Endodermal cell (in vitro differentiated cells): ENCODE results near the gene KLRK1. TPM values are rescaled to one million over a fixed set of nuclear protein-coding genes. Genes with fewer than 3 reads are reported as not detected.
"Not testable (repeated sequence)": the region's sequence is repeated elsewhere in the genome, so short reads cannot be mapped to it uniquely, and the experiment has no call there.

Experiments
- DNase-seq: peaks from one replicate; pipeline ENCODE4 v3.0.0-alpha.2; 2017
- H3K27ac ChIP-seq: 2 replicates; pipeline ENCODE4 v1.5.1; 2013; ENCODE audit warnings: mild to moderate bottlenecking, low read depth, low read length, moderate library complexity
- H3K27me3 ChIP-seq: 2 replicates; pipeline ENCODE4 v1.6.1; 2013; ENCODE audit warnings: mild to moderate bottlenecking, low read length, moderate library complexity; ENCODE audit not compliant: insufficient read depth, control insufficient read depth, poor library complexity, severe bottlenecking
- H3K36me3 ChIP-seq: 2 replicates; pipeline ENCODE4 v1.7.0; 2013; ENCODE audit warnings: mild to moderate bottlenecking, low read length, moderate library complexity; ENCODE audit not compliant: control insufficient read depth, insufficient read depth
- H3K4me1 ChIP-seq: one replicate; pipeline ENCODE4 v1.7.0; 2013; ENCODE audit warnings: low read length; ENCODE audit not compliant: control insufficient read depth, insufficient read depth
- H3K4me3 ChIP-seq: 2 replicates; pipeline ENCODE4 v1.5.1; 2013; ENCODE audit warnings: mild to moderate bottlenecking, low read length, moderate library complexity
- H3K9ac ChIP-seq: 2 replicates; pipeline ENCODE4 v1.6.1; 2013; ENCODE audit warnings: mild to moderate bottlenecking, low read length, moderate library complexity; ENCODE audit not compliant: poor library complexity, severe bottlenecking; ENCODE audit errors: extremely low read depth
- H3K9me3 ChIP-seq: 2 replicates; pipeline ENCODE4 v1.6.1; 2013; ENCODE audit warnings: mild to moderate bottlenecking, low read length, moderate library complexity; ENCODE audit not compliant: control insufficient read depth
- H3K27ac Mint-ChIP-seq: 2 replicates; pipeline ENCODE4 v1.8.0; 2020; ENCODE audit warnings: mixed read lengths
- H3K27me3 Mint-ChIP-seq: 2 replicates; pipeline ENCODE4 v1.8.0; 2021; ENCODE audit warnings: mild to moderate bottlenecking, mixed read lengths; ENCODE audit not compliant: insufficient read depth
- H3K36me3 Mint-ChIP-seq: 2 replicates; pipeline ENCODE4 v1.8.0; 2020; ENCODE audit warnings: low read depth, mixed read lengths
- H3K4me1 Mint-ChIP-seq: 2 replicates; pipeline ENCODE4 v1.8.0; 2020; ENCODE audit warnings: mixed read lengths
- H3K4me3 Mint-ChIP-seq: 2 replicates; pipeline ENCODE4 v1.8.0; 2020; ENCODE audit warnings: mild to moderate bottlenecking, moderate library complexity, mixed read lengths
- H3K9me3 Mint-ChIP-seq: 2 replicates; pipeline ENCODE4 v1.8.0; 2020; ENCODE audit warnings: mild to moderate bottlenecking, mixed read lengths
- CTCF ChIP-seq: fragments of 200-600 bp; sonication (generic); conservative IDR thresholded peaks from 2 replicates; pipeline ENCODE4 v1.5.0; 2021; ENCODE audit warnings: antibody characterized with exemption, mild to moderate bottlenecking
- WGBS, 2 experiments: methylation state at CpG; one replicate each; pipeline versions ENCODE4 v1.1.5 to v1.1.7; 2013; ENCODE audit warnings: missing lambda C conversion rate in 2 of 2, mixed read lengths in 1 of 2; ENCODE audit not compliant: insufficient coverage in 1 of 2, insufficient read length in 1 of 2; 5-methylcytosine and 5-hydroxymethylcytosine counted together
- total RNA-seq, 2 donors: library from RNA; stranded (reverse); fragmentation: NEBNext Ultra II Directional in 1 of 2; extraction: Animal tissue kit (Norgen Biotek cat#: 25700) in 1 of 2; gene quantifications; 2 replicates in 1 of 2; 3 replicates in 1 of 2; pipeline ENCODE4 v1.2.1, GENCODE V29; 2021

Gene KLRK1
- total RNA-seq, 2 donors from 2014 or later: 0.24 TPM; not detected in 1

- not testable (repeated sequence) for H3K4me3 Mint-ChIP-seq, H3K4me1 Mint-ChIP-seq
Observed at GRCh38 chr12:10422159-10422558, 32.3 kb upstream of the KLRK1 start.

GRCh38 chr12:10420334-10420733, 30.5 kb upstream of the KLRK1 start, which contains the start of gene KLRC3:
KLRC3 (minus strand) TSS chr12:10420595; CDS start chr12:10420550, 45 bp downstream.
- H3K27me3 ChIP-seq, H3K9ac ChIP-seq, H3K9me3 Mint-ChIP-seq, H3K27ac Mint-ChIP-seq, H3K27me3 Mint-ChIP-seq, H3K4me1 Mint-ChIP-seq, H3K36me3 Mint-ChIP-seq, H3K4me3 ChIP-seq, H3K9me3 ChIP-seq, H3K4me3 Mint-ChIP-seq, H3K4me1 ChIP-seq, H3K36me3 ChIP-seq, DNase-seq, H3K27ac ChIP-seq: not testable (repeated sequence)
- WGBS, 2 experiments: 86% methylated on average over 1 of the region's 1 CpG; no CpG with 5 or more reads in 1 of the 2 experiments

More at GRCh38 chr12:10422159-10422558, 32.3 kb upstream of the KLRK1 start:
- DNase-seq, H3K27me3 ChIP-seq, H3K4me1 ChIP-seq, H3K36me3 Mint-ChIP-seq, H3K9ac ChIP-seq, H3K9me3 ChIP-seq, H3K4me3 ChIP-seq, H3K9me3 Mint-ChIP-seq, H3K27ac Mint-ChIP-seq, H3K27ac ChIP-seq, H3K27me3 Mint-ChIP-seq, H3K36me3 ChIP-seq: not testable (repeated sequence)
- 29% methylated on average over 1 of the region's 3 CpGs; no CpG with 5 or more reads in 1 of the 2 experiments for WGBS, 2 experiments

- Histone ChIP-seq H3K27ac (no peak within 1 kb of the TSS), H3K9me3 (peaks cover 6% of the 10 kb centered on the region), H3K27me3 (no peaks in the 10 kb centered on the region), H3K4me3 (no peak within 1 kb of the TSS), H3K9ac (no peak within 1 kb of the TSS), H3K36me3 (no peaks in the 10 kb centered on the region), H3K4me1 (no peaks in the 10 kb centered on the region)
- Mint-ChIP-seq H3K4me3 (no peak within 1 kb of the TSS), H3K4me1 (peaks cover 16% of the 10 kb centered on the region), H3K9me3 (peaks cover 6% of the 10 kb centered on the region), H3K27ac (no peak within 1 kb of the TSS), H3K27me3 (no peaks in the 10 kb centered on the region), H3K36me3 (no peaks in the 10 kb centered on the region)
- no peak for TF ChIP-seq CTCF
- 0% methylated on average over 1 of the region's 1 CpG; no CpG with 5 or more reads in 1 of the 2 experiments for WGBS, 2 experiments
- DNase-seq: no peak
Observed at GRCh38 chr12:10409392-10409791, 19.6 kb upstream of the KLRK1 start, which contains the start of gene KLRC4. KLRC4 (minus strand) TSS chr12:10409757; CDS start chr12:10409575, 182 bp downstream.

GRCh38 chr12:10408842-10409241, 19.0 kb upstream of the KLRK1 start:
- no peaks in the 10 kb centered on the region for H3K36me3 ChIP-seq
- Mint-ChIP-seq H3K27me3 (no peaks in the 10 kb centered on the region), H3K27ac (no peak overlapping the region), H3K36me3 (no peaks in the 10 kb centered on the region), H3K9me3 (peaks cover 6% of the 10 kb centered on the region), H3K4me1 (peaks cover 16% of the 10 kb centered on the region), H3K4me3 (no peak overlapping the region)
- no peak for DNase-seq
- H3K27ac ChIP-seq: no peak overlapping the region
- no peak for TF ChIP-seq CTCF
- no peaks in the 10 kb centered on the region for H3K4me1 ChIP-seq
- no peak overlapping the region for H3K9ac ChIP-seq
- 55% methylated on average over 3 of the region's 3 CpGs; no CpG with 5 or more reads in 1 of the 2 experiments for WGBS, 2 experiments
- no peaks in the 10 kb centered on the region for H3K27me3 ChIP-seq
- no peak overlapping the region for H3K4me3 ChIP-seq
- H3K9me3 ChIP-seq: peaks cover 6% of the 10 kb centered on the region
